ENCODE measurements around the gene SRC. TPM values are rescaled to one million over a fixed set of nuclear protein-coding genes. Genes with fewer than 3 reads are reported as not detected.

SRC gene
- total RNA-seq (2014; rRNA removed; shearing (Covaris generic)): 7.6 and 9.4 TPM in 2 replicates

DNA sequence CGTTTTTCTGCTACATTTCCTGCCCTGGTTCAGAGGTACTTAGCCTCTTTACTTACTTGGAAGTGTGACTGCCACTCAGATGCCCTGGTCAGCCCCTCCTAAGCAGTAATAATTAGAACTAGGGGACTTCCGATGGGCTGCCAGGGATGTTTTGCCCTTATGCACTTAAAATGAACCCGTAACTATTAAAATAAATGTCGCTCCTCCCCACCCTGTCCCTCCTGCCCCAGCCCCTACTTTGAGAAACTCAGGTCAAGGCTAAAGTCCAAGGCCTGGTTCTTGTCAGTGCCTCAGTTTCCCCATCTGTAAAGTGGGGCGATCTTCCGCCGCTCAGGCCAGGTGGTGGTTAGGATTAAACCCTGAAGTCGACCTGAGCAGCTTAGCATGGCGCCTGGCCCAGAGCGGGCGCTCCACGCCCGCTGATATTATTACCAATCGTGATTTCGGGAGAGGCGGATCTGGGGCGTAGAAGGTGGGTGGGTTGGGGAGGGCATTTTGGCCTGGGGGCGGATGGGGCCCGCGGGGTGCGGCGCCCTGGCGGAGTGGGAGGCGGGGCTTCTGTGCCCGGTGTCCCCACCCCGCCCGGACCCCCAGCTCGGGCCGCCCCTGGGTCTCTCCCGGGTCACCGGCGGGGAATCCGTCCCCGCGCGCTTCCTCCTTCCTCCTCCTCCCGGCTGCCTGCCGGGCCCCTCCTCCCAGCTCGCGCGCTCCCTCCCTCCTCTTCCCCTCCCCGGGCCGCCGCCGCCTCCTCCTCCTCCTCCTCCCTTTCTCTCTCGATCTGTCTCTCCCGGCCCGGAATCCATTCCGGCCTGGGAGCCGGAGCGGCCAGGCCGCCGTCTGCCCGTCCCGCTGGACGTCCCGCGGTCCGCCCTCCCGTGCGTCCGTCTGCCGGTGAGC, at the start of gene SRC:
TSS of gene SRC (plus strand) at position 802 of the 897 bp plus-strand sequence. CDS start 38,014 bp downstream, outside the sequence.
- DNase-seq (ENCODE audit: low read depth in 1 of 2, low spot score in 2 of 2): peak; percentile 39 to 86
- peak within 1 kb of the TSS; percentile 64 for H3K4me3 ChIP-seq
- no peaks in the 10 kb centered on the region for H3K9me3 ChIP-seq (replicated peaks)
- H3K27ac ChIP-seq: peak within 1 kb of the TSS; percentile 48
- peaks cover 24% of the 10 kb centered on the region for H3K4me1 ChIP-seq (replicated peaks)
- H3K27me3 ChIP-seq (replicated peaks): no peaks in the 10 kb centered on the region
- peaks cover 4% of the 10 kb centered on the region for H3K36me3 ChIP-seq

- peak overlapping the region; percentile 81; the same call in 1 of the 2 replicates for H3K27ac ChIP-seq
- no peak for DNase-seq (ENCODE audit: low read depth in 1 of 2, low spot score in 2 of 2)
- H3K27me3 ChIP-seq (replicated peaks): no peaks in the 10 kb centered on the region
- H3K4me3 ChIP-seq: no peak overlapping the region
- no peaks in the 10 kb centered on the region for H3K9me3 ChIP-seq (replicated peaks)
- peaks cover 39% of the 10 kb centered on the region for H3K36me3 ChIP-seq
- peaks cover 69% of the 10 kb centered on the region for H3K4me1 ChIP-seq (replicated peaks)
Measured at GRCh38 chr20:37296371-37296770, 49.6 kb upstream of the SRC start.

GRCh38 chr20:37297066-37297736, 48.7 kb upstream of the SRC start:
- no peak for DNase-seq (ENCODE audit: low read depth in 1 of 2, low spot score in 2 of 2)
- Histone ChIP-seq H3K27me3 (replicated peaks) (no peaks in the 10 kb centered on the region), H3K4me1 (replicated peaks) (peaks cover 69% of the 10 kb centered on the region), H3K9me3 (replicated peaks) (no peaks in the 10 kb centered on the region), H3K27ac (no peak overlapping the region), H3K4me3 (no peak overlapping the region), H3K36me3 (peaks cover 39% of the 10 kb centered on the region)

GRCh38 chr20:37298190-37298939, 47.6 kb upstream of the SRC start:
- no peak for DNase-seq (ENCODE audit: low read depth in 1 of 2, low spot score in 2 of 2)
- Histone ChIP-seq H3K9me3 (replicated peaks) (no peaks in the 10 kb centered on the region), H3K27ac (no peak overlapping the region), H3K4me1 (replicated peaks) (peaks cover 68% of the 10 kb centered on the region), H3K4me3 (no peak overlapping the region), H3K27me3 (replicated peaks) (no peaks in the 10 kb centered on the region), H3K36me3 (peaks cover 38% of the 10 kb centered on the region)

GRCh38 chr20:37299718-37300528, 46.0 kb upstream of the SRC start:
- Histone ChIP-seq H3K9me3 (replicated peaks) (no peaks in the 10 kb centered on the region), H3K27me3 (replicated peaks) (no peaks in the 10 kb centered on the region), H3K4me1 (replicated peaks) (peaks cover 53% of the 10 kb centered on the region), H3K36me3 (peaks cover 43% of the 10 kb centered on the region), H3K4me3 (no peak overlapping the region), H3K27ac (peak overlapping the region; percentile 40)
- no peak for DNase-seq (ENCODE audit: low read depth in 1 of 2, low spot score in 2 of 2)

GRCh38 chr20:37301120-37301519, 44.8 kb upstream of the SRC start:
- H3K27me3 ChIP-seq (replicated peaks): no peaks in the 10 kb centered on the region
- H3K27ac ChIP-seq: no peak overlapping the region
- DNase-seq (ENCODE audit: low read depth in 1 of 2, low spot score in 2 of 2): no peak
- no peak overlapping the region for H3K4me3 ChIP-seq
- H3K4me1 ChIP-seq (replicated peaks): peaks cover 42% of the 10 kb centered on the region
- H3K9me3 ChIP-seq (replicated peaks): no peaks in the 10 kb centered on the region
- peaks cover 45% of the 10 kb centered on the region for H3K36me3 ChIP-seq

DNA sequence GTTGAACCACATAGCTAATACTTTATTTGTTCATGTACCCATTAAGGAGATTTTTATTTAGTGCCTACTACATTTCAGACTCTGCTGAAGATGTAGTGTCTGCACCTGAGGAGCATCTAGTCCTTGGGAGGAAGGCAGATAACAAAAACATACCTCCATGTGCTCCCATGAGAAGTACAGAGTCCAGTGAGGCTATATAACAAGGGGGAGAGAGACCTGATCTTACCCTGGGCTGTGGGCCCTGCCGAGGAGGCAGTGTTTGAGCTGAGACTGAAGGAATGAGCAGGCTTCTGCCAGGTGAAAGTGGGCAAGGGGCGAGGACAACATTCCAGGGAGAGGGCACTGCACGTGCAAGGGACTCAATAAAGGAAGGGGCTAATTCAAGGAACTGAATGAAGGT, 44.4 kb upstream of the SRC start:
- Histone ChIP-seq H3K4me3 (no peak overlapping the region), H3K36me3 (peaks cover 49% of the 10 kb centered on the region), H3K27ac (no peak overlapping the region), H3K27me3 (replicated peaks) (no peaks in the 10 kb centered on the region), H3K4me1 (replicated peaks) (peaks cover 38% of the 10 kb centered on the region), H3K9me3 (replicated peaks) (no peaks in the 10 kb centered on the region)
- DNase-seq (ENCODE audit: low read depth in 1 of 2, low spot score in 2 of 2): no peak

- Histone ChIP-seq H3K36me3 (peaks cover 57% of the 10 kb centered on the region), H3K27ac (no peak overlapping the region), H3K4me1 (replicated peaks) (peaks cover 30% of the 10 kb centered on the region)
Measured at GRCh38 chr20:37302981-37303380, 43.0 kb upstream of the SRC start.

DNA sequence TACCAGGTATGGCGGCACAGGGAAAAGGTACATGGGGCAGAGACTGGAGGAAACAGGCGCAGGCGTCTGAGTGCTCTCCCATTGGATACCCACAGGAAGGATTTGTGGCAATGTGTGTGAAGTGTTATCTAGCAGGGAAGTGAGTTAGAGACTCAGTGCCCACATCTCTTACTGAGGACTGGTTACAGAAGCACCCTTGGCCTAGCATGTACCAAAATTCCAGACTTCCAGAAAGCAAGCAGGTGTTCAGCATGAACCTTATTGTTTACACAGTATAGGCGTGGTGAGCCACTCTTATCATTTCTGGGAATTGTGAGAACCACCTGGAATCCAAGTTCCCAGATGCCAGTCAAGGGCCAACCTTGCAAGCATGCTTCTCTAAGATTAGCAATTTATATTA, 42.3 kb upstream of the SRC start:
- H3K27ac ChIP-seq: no peak overlapping the region
- H3K4me3 ChIP-seq: no peak overlapping the region
- peaks cover 24% of the 10 kb centered on the region for H3K4me1 ChIP-seq (replicated peaks)
- H3K27me3 ChIP-seq (replicated peaks): no peaks in the 10 kb centered on the region
- H3K9me3 ChIP-seq (replicated peaks): no peaks in the 10 kb centered on the region
- no peak for DNase-seq (ENCODE audit: low read depth in 1 of 2, low spot score in 2 of 2)
- H3K36me3 ChIP-seq: peaks cover 58% of the 10 kb centered on the region

More at GRCh38 chr20:37302981-37303380, 43.0 kb upstream of the SRC start:
- Histone ChIP-seq H3K27me3 (replicated peaks) (no peaks in the 10 kb centered on the region), H3K4me3 (no peak overlapping the region), H3K9me3 (replicated peaks) (no peaks in the 10 kb centered on the region)
- DNase-seq (ENCODE audit: low read depth in 1 of 2, low spot score in 2 of 2): no peak

- no peak overlapping the region for H3K27ac ChIP-seq
- no peaks in the 10 kb centered on the region for H3K9me3 ChIP-seq (replicated peaks)
- peaks cover 14% of the 10 kb centered on the region for H3K4me1 ChIP-seq (replicated peaks)
- DNase-seq (ENCODE audit: low read depth in 1 of 2, low spot score in 2 of 2): no peak
- H3K27me3 ChIP-seq (replicated peaks): no peaks in the 10 kb centered on the region
- H3K4me3 ChIP-seq: no peak overlapping the region
- H3K36me3 ChIP-seq: peaks cover 70% of the 10 kb centered on the region
Measured at GRCh38 chr20:37305079-37305478, 40.9 kb upstream of the SRC start.

DNA sequence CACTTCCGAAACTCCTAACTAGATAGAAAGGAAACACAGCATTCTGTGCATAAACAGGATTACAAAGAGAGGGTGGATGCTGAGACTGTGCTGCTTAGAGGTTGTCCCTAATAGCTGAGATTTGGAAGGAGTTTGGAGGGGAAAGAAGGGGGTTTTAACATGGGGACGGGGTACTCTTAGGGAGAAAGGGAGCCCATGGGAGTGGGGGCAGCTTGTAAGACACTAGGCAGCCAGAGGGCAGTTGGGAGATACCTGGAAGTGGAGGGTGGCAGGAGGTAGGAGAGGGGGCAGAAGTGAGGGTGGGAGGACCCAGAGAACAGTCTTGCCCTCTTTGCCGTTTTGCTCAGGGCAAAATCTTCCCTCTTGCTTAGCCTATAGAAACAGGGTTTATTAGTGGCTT, 40.1 kb upstream of the SRC start:
- Histone ChIP-seq H3K36me3 (peaks cover 73% of the 10 kb centered on the region), H3K4me3 (no peak overlapping the region), H3K4me1 (replicated peaks) (peaks cover 6% of the 10 kb centered on the region), H3K27me3 (replicated peaks) (no peaks in the 10 kb centered on the region), H3K27ac (no peak overlapping the region), H3K9me3 (replicated peaks) (no peaks in the 10 kb centered on the region)
- no peak for DNase-seq (ENCODE audit: low read depth in 1 of 2, low spot score in 2 of 2)

- H3K36me3 ChIP-seq: peaks cover 61% of the 10 kb centered on the region
Measured at GRCh38 chr20:37308086-37309050, 37.6 kb upstream of the SRC start.

More at GRCh38 chr20:37308086-37309050, 37.6 kb upstream of the SRC start:
- Histone ChIP-seq H3K4me1 (replicated peaks) (peaks cover 16% of the 10 kb centered on the region), H3K27ac (no peak overlapping the region), H3K4me3 (no peak overlapping the region), H3K9me3 (replicated peaks) (no peaks in the 10 kb centered on the region), H3K27me3 (replicated peaks) (no peaks in the 10 kb centered on the region)
- no peak for DNase-seq (ENCODE audit: low read depth in 1 of 2, low spot score in 2 of 2)
